Glomerular endothelial cell (primary cell): Measurements from ENCODE around the gene POLE. TPM values are rescaled to one million over a fixed set of nuclear protein-coding genes. Genes with fewer than 3 reads are reported as not detected.
"Not testable (repeated sequence)": the region's sequence is repeated elsewhere in the genome, so short reads cannot be mapped to it uniquely, and the experiment has no call there.

Source experiments
- DNase-seq: peaks from one replicate; pipeline ENCODE4 v3.0.0-alpha.2; 2011; ENCODE audit warnings: low read depth, low spot score; ENCODE audit errors: extremely low read depth
- total RNA-seq: library from RNA; depleted of rRNA; stranded (reverse); fragments of >200 nt; gene quantifications from 2 replicates; pipeline ENCODE4 v1.2.3, GENCODE V29; 2015

The POLE gene
- total RNA-seq, 1 donor from 2014 or later, result 25.4 TPM

DNA sequence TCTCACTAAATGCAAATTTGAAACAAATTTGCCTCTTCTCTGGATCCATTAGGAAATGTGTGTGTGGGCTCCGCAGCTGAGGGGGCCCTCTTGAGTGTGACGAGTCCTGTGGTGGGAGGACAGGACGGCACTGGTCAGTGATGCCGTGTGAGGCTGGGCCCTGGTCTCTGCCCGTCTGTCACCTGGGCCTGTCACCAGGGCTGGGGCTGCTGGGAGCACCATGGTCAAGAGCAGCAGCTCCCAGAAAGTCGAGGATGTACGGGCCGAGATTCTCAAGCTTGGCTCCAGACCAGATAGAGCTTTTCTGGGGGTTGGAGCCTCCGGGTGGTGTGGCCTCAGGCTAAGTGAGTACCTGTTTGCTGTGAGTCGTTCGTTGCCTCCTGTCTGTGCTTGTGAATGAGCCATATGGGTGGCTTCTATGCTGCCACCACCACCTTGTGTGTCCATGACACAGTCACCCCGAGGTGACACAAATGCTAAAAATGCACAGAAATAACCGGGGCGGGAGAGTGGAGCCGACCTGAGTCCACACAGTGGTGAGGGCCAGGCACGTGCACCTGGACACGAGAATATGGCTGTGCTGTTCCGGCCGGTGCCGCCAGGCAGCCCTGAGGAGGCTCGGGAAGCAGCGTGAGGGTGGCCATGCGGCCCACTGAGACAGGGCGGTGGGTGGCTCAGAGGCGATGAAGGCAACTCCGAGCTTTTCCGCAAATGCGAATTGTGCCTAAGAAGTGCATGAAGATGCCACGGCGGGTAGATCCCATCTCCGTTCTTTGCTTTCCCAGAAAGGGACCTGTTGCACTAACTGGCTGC lies 32.2 kb upstream of the POLE start:
- no peak for DNase-seq

DNA sequence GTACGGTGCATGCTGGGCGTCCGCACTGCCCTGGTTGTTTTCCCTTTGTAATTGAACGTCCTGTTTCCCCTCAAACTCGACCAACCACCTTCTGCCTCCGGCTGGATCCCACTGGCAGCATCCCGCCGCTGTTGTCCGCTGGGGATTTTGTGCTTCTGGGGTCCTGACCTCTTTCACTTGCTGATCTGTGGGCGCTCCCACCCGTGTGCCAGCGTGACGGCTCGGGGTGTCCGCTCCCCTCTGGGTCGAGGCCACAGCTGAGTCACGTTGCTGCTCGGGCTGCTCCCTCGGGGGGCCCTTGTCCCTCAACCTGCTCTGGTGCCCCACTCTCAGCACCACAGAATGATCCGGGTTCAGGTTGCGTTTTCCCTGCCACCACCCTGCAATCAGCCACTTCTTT lies 31.5 kb upstream of the POLE start:
- DNase-seq, result no peak

DNA sequence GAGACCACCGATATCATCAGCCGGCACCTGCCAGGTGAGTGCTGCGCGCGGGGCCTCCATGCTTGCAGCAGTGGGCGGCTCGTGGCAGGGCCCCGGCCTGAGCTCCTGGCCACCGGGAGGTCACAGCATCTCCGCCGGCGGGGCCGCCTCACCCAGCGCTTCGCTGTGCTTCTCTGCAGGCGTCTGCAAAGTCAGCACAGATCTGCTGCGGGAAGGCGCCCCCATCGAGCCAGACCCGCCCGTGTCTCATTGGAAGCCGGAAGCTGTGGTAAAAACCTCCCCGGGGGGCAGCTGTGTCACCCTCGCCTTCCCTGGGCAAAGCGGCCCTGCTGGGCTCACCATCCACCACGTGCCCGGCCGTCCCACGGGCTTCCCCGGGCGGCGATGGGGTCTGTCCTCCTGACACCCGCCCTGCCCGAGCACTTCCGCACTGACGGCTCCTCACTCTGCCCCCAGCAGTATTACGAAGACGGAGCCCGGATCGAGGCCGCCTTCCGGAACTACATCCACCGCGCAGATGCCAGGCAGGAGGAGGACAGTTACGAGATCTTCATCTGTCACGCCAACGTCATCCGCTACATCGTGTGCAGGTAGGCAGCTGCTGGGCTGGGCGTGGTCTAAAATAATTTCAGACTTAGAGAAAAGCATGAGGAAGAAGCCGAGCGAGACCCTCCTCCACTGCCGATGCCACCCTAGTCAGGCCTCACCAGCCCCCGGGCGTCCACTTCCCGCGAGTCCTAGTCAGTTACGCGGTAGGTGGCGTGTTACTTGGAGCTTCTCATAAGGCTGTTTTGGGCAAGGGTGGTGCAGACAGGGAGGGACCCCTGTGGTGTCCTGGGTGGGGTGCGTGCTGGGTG lies 30.6 kb upstream of the POLE start:
- DNase-seq, result no peak

DNA sequence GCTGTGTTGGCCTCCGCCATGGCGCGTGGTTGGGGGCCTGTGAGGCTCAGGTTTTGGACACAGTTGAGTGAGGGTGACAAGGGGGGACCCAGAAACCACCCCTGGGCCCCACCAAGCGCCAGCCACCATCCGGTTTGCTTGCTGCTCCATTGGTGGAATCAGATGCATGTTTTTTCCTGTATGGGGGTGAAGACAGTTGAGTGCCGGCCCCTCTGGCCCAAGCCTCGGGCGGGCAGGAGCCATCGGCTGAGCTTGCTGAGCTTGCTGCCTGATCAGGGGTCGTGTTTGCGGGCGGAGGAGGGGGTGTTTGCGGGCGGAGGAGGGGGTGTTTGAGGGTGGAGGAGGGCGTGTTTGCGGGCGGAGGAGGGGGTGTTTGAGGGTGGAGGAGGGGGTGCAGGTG lies 29.9 kb upstream of the POLE start:
- no peak for DNase-seq

DNA sequence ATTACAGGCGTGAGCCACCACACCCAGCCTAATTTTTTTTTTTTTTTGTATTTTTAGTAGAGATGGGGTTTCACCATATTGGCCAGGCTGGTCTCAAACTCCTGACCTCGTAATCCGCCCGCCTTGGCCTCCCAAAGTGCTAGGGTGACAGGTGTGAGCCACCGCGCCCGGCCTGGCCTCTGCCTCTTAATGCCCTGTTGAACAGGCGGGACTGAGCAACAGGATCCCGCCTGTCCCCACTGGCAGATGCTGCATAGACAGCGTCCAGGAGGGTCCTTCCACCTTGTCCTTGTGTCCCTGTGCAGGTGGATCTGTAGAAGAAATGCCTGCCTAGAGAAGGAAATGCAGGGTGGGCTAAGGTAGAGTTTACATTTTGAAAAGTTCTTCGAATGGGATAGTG lies 29.2 kb upstream of the POLE start:
- no peak for DNase-seq

DNA sequence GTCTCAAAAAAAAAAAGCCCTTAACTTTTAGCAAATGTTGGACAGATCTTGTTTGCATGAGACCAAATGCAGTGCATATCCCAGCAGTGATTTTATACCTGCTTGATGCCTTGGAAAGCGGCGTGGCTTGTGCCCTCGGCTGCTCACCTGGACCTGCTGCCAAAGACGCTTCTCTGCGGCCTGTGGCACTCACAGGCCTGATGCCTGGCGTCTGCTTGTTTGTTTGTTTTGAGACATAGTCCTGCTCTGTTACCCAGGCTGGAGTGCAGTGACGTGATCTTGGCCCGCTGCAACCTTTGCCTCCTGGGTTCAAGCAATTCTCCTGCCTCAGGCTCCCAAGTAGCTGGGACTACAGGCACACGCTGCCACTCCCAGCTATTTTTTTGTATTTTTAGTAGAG lies 28.7 kb upstream of the POLE start:
- DNase-seq, result no peak

DNA sequence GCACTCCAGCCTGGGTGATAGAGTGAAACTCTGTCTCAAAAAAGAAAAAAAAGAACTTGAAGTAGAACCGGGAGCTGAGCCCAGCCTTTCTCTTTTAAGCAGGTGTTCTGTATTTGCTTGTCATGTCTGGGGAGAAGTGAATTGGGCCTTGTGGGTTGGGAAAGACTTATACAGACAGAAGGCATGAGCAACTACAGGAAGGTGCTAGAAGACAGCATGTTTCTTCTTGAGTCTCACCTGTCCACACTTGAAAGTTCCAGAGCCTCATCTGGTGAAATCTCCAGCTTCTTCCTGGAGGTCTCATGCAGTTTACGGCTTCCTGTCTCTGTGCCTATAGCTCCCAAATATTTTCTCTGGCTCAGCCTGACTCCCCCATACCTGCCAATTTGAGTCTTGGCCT lies 26.0 kb upstream of the POLE start:
- DNase-seq, result no peak

DNA sequence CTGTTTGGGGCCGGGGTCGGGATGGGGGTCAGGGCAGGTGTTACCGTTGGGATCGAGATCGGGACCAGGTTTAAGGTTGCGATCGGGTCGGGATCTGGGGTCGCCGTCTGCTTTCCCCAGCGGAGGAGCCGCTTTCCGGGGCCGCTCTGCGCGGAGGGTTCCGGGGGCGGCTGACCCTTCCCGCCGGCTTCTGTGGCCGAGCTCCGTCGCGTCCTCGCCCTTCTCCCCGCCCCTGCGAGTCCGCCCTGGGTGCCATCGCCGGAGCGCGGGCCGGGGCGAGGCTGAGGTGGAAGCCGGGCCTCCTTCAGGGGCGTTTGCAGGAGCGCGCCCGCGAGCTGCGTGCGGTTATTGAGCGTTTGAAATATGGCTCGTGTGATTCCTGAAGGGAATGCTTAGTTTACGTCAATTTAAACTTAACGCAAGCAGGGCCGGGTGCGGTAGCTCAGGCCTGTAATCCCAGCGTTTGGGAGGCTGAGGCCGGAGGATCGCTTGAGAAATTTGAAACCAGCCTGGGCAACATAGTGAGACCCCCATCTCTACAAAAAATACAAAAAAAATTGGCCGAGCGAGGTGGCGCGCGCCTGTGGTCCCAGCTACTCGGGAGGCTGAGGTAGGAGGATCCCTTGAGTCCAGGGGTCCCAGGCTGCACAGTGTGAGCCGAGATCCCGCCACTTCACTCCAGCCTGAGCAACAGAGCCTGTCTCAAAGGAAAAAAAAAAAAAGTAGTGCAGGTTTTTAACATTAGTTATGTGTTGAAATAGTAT lies 24.1 kb upstream of the POLE start:
- DNase-seq, result no peak

DNA sequence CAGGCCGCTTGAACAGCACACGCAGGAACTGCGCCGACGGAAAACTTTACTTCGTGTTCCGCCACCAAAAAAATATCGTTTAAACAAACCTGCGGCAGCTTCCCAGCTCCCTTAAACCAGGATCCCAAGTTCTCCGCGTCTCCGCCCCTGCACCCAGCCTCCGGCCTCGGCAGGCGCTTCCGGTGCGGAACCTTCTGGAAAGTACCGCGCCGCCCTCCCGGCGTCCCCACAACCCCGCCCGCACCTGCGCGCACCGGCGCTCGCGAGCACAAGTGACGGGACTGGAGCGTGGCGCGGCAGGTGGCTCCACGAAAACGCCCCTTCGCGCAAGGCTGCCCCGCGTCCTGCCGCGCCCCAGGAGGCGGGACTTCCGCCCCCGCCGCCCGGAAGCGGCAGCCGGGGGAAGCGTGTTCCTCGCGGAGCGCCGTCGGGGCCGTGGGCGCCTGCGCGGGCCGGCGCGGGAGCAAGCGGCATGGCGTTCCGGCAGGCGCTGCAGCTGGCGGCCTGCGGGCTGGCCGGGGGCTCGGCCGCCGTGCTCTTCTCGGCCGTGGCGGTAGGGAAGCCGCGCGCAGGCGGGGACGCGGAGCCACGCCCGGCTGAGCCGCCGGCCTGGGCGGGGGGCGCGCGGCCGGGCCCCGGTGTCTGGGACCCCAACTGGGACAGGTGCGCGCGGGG lies 23.4 kb upstream of the POLE start, which contains the start of gene PGAM5:
Gene PGAM5, plus strand, starts transcription at position 438 of the 675 bp plus-strand sequence. Its CDS starts 35 bp downstream, at position 473.
- DNase-seq, result no peak

DNA sequence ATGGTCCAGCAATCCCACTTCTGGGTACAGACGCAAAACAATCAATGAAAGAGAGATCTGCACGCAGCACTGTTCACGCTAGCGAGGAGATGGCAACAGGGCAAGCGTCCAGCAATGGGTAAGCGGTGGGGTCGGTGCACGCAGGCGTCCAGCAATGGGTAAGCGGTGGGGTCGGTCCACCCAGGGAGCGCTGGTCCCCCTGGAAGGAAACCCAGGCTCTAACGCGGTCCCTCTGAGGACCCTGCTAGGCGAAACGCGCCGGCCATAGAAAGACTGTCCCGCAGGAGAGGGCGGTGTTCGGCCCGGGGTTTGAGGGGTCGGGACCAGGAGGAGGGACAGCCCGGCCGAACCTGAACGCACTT lies 22.9 kb upstream of the POLE start:
- no peak for DNase-seq

DNA sequence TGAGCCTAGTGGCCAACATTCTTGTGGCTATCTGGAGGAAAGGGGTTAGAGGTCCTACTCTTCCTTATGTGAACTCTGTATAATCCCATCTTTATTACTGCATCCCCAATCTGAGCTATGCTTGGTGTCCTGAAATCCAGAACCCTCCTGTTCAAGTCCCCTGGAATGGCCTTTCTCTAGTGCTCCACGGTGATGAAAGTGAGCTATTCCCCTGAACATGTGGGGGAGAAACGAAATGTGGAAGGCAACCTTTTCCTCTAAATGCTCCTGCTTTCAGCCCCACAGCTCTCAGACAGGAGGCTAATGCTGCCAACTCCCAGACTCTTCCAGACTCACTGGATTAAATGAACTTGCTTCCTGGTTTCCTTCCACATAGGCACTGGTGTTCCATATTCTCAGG lies 21.0 kb upstream of the POLE start:
- no peak for DNase-seq

DNA sequence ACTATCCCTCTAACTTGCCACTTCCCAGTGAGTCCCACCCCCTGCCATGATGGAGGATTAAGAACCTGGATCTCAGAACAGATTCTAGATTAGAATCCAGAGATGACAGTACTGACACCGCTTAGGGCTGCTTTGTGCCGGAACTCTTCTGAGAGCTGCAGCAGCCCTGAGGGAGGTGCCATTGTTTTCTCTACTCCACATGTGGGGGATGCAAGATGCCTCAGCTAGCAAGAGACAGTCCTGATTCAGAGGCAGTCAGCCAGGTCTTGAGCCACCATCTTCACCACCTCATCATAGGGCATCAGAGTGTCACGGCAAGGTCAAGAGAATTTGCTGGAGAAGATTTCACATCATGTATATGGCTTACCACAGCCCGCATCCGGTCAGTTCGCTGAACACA lies 20.1 kb upstream of the POLE start:
- no peak for DNase-seq

DNA sequence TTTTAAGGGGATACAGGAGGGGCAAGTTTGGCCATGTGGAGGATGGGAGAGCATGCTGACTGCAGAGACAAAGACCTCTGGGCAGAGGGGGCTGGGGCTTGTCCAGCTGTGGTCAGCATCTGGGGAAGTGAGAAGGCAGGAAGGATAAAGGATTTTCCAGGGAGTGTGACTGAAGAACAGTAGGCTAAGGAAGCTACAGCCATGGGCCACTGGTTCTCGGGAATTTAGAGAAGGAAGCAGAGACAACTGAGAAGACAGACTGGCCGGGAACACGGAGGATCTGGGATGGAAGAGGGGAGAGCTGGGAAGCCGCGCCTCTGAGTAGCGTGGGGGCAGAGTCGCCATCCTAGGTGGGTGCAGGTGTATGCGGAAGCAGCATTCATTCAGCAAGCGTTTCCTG lies 16.5 kb upstream of the POLE start:
- DNase-seq, result no peak

DNA sequence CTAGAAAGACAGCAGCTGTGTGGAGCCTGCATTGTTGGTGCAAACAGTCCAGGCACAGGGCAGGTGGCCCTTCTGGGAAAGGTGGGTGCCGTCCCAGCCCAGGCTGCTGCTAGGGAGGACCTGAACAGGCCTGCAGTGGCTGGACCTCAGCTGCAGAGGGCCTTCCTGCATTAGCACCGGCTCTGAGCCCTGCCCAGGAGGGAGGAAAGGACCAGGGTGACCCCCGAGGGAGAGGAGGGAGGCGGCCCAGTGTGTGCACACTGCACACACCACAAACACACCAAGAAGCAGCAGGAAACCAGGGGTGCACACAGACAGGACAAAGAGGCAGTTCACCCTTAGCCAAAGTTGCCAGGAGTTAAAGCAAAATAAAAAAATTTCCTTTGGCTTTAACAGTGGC lies 15.5 kb upstream of the POLE start:
- no peak for DNase-seq

DNA sequence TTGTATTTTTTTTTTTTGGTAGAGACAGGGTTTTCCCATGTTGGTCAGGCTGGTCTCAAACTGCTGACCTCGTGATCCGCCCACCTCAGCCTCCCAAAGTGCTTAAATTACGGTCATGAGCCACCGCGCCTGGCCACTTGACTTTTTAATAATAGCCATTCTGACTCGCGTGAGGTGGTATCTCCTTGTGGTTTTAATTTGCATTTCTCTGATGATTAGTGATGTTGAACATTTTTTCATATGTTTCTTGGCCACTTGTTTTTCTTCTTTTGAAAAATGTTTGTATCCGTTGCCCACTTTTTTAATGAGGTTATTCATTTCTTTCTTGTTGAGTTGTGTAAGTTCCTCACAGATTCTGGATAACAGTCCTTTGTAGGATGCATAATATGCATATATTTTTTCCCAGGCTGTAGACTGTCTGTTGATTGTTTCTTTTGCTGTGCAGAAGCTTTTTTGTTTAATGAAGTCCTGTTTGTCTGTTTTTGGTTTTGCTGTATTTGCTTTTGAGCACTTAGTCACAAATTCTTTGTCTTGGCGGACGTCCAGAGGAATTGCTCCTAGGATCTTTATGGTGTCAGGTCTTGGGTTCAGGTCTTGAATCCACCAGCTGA lies 13.2 kb upstream of the POLE start:
- DNase-seq, result no peak

DNA sequence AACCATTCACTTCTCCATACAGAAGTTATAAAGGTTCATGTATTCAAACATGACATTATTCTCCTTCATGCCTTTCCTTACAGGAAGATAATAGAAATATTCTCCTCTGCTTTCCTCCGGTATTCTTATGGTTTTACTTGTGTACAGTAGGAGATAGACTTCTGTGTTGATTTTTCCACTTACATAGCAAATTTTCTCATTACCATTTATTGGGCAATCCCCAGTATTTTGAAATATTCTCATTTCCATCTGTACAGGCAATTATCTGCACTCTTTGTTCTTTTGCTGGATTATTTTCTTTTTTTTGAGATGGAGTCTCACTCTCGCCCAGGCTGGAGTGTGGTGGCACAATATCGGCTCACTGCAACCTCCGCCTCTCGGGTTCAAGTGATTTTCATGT lies 11.2 kb upstream of the POLE start:
- DNase-seq, result no peak

DNA sequence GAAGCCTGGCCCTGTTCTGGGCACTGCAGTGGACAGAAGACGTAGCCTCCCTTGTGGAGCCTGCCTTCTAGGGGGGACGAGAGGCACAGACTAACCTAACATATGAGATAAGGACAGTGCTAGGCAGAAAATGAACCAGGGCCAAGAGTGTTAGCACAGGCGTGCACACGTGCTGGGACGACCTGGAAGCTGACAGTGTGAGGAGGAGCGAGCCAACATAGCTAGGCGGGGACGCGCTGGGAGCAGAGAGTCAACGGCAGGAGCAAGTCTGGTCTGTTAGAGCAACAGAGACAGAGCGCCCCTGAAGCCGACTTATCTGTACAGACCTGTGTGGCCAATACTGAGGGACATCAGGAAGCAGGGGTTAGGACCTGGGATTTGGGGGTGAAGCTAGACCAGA lies 8.3 kb upstream of the POLE start:
- no peak for DNase-seq

DNA sequence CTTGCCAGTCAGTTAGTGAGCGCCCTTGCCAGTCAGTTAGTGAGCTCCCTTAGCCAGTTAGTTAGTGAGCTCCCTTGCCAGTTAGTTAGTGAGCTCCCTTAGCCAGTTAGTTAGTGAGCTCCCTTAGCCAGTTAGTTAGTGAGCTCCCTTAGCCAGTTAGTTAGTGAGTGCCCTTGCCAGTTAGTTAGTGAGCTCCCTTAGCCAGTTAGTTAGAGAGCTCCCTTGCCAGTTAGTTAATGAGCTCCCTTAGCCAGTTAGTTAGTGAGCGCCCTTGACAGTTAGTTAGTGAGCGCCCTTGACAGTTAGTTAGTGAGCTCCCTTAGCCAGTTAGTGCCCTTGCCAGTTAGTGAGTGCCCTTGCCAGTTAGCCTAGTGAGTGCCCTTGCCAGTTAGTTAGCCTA lies 7.7 kb upstream of the POLE start:
- DNase-seq, result not testable (repeated sequence)

DNA sequence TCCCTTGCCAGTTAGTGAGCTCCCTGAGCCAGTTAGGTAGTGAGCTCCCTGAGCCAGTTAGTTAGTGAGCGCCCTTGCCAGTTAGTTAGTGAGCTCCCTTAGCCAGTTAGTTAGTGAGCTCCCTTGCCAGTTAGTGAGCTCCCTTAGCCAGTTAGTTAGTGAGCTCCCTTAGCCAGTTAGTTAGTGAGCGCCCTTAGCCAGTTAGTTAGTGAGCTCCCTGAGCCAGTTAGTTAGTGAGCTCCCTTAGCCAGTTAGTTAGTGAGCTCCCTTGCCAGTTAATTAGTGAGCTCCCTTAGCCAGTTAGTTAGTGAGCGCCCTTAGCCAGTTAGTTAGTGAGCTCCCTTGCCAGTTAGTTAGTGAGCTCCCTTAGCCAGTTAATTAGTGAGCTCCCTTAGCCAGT lies 4.9 kb upstream of the POLE start:
- not testable (repeated sequence) for DNase-seq

DNA sequence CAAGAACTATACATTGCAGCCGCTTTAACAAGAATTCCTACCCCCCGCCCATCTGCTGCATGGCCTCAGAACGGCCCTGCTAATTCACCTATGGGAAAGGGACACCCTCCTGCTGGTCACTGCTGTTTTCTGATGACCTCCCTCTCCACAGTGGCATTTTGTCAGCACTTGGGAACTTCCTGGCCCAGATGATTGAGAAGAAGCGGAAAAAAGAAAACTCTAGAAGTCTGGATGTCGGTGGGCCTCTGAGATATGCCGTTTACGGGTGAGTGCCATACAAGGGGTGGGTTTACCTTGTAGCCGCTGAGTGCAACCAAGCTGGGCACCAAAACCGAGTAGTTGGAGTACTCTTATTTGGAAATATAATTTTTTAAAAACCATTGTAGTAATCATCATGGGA lies 3.0 kb upstream of the POLE start:
- no peak for DNase-seq
